ENCODE results near the gene CENPT.
"Not testable (repeated sequence)": the region's sequence is repeated elsewhere in the genome, so short reads cannot be mapped to it uniquely, and the experiment has no call there.

The CENPT gene

GRCh38 chr16:67846063-67846319 lies 1.5 kb downstream of the CENPT start:
- no peak for DNase-seq

- DNase-seq: no peak
Measured at GRCh38 chr16:67845291-67846062, 2.0 kb downstream of the CENPT start.

DNA sequence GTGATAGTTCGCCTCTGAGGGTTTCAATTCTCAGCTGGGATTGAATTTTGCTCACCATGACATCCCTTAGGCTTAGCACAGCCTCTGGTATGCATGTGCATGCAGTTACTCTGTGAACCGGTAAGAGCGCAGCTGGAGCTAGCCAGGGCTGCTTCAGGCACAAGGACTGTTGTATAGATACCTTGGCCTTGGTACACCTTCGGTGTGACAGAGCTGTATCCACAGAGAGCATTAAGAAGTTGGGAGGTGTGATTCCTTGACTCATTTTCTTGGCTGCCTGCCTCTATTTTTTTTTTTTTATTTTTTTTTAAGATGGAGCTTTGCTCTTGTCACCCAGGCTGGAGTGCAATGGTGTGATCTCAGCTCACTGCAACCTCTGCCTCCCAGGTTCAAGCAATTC lies 3.0 kb downstream of the CENPT start:
- DNase-seq: no peak

DNA sequence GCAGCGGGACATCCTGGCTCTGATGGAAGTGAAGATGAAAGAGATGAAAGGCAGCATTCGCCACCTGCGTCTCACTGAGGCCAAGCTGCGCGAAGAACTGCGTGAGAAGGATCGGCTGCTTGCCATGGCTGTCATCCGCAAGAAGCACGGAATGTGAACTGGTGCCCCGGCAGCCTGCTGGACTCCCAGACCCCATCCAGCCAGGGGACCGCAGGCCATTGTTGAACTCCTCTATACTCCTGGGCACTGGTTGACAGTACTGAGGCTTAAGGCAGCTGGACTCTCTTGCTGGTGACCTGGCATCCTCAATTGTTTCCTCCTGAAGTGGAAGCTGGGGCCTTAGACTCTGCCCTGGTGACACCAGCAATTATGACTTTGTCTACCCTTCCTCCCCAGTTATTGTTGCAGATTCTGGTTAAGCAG lies 4.1 kb downstream of the CENPT start:
- DNase-seq: no peak

GRCh38 chr16:67842509-67843342 lies 4.8 kb downstream of the CENPT start:
- no peak for DNase-seq

DNA sequence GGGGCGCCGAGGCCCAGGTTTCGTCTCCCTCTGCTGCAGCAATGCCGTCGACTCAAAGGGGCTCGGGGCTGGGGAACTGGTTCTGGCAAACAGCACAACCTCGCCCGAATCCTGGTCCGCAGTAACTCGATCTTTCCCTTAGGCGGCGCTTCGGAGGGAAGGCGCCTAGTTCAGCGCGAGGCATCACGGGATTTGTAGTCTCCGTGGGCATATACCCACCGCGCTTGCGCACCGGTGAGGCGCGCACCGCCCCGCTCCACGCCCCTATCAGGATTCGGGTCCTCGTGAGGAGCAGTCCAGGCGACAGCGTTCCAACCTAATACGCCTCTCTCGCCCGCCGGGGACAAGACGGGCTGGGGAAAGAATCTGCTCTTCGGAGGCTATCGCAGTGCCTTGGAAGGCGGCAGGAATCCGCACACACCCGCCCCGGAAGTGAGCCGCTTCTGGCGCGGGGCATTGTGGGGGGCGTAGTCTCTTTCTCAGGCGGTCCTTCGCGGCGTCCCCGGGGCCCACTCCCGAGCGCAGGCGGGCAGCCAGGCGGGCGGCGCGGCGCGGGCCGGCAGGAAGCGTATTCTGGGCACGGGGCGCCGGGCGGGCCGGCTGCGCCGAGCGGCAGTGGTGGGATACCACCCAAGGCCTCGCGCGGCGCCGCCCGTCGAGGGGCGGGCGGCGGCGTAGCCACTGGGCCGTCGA lies 5.5 kb downstream of the CENPT start, which contains the start of gene THAP11:
Gene THAP11, plus strand, starts transcription at position 505 of the 693 bp plus-strand sequence. CDS start 235 bp downstream, outside the sequence.
- DNase-seq: peak; percentile 81

DNA sequence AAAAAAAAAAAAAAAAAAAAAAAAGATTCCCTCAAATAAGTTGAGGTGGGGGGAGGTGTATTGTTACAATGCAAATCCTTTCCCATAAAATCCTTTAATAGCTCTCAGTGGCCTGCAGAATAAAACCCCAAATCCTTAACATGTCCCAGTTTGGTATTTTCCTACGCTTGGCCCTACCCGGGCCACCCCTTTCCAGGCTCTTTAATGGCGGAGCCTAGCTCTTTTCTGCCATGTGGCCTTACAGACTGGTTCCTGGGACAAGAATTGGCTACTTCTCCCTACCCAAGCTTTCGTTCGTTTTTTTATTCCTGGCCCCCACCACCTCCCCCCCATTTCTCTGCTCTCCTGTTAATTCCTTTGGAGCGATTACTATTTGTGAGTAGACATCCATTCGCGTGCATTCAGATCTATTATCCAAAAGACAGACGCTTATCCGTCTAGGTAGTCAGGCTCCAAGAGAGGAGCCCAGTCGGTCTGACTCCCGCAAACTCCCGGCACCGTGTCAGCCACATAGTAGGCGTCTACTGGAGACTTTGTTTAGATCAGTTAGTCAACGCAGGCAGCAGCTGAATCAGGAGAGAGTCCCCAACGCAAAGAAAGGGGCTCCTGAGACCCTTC lies 6.2 kb downstream of the CENPT start:
- no peak for DNase-seq

- DNase-seq: no peak
Measured at GRCh38 chr16:67837811-67838210, 9.7 kb downstream of the CENPT start.

- not testable (repeated sequence) for DNase-seq
Measured at GRCh38 chr16:67837190-67837589, 10.3 kb downstream of the CENPT start.

DNA sequence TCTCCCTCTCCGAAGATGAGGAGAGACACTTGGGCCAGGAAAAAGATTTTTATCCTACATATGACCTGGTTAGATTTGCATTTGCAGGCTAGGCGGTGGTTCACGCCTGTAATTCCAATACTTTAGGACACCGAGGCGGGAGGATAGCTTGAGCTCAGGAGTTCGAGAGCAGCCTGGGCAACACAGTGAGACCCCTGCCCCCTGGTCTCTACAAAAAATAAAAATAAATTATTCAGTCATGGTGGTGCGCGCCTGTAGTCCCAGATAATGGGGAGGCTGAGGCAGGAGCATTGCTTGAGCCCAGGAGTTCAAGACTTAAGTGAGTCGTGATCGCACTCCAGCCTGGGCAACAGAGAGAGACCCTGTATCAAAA lies 13.3 kb downstream of the CENPT start:
- DNase-seq: no peak

- DNase-seq: peak; percentile 66
Measured at GRCh38 chr16:67833415-67834241, 13.9 kb downstream of the CENPT start.

- DNase-seq: no peak
Measured at GRCh38 chr16:67833030-67833414, 14.5 kb downstream of the CENPT start.

DNA sequence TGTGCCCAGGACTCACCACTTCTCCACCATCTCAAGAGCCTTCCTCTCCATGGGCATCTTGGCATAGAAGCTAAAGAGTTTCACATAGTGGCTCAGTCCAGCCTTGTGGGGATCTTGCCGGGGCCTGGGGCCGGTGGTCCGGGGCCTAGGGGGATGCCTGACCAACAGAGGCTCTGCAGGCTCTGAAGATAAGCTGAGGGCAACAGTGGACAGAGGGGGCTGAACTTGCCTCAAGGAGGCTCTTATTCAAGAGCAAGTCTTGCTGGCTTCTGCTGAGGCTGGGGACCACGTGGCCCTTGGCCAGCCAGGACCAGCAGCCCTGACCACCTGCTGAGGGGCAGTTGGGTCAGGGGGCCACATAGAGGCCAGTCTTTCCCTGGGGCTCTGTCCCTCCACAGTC lies 18.8 kb downstream of the CENPT start:
- no peak for DNase-seq

DNA sequence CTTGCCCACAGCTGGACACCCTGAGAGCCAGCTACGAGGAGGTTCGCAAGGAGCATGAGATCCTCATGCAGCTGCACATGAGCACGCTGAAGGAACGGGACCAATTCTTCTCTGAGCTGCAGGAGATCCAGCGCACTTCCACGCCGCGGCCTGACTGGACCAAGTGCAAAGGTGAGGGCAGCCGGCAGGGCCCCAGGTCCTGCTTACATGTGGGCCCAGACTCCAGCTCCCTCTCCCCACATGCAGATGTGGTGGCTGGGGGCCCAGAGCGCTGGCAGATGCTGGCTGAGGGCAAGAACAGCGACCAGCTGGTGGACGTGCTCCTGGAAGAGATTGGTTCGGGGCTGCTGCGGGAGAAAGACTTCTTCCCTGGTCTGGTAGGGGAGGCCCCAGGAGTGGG lies 21.6 kb downstream of the CENPT start:
- no peak for DNase-seq

- no peak for DNase-seq
Measured at GRCh38 chr16:67825119-67825518, 22.4 kb downstream of the CENPT start.

- DNase-seq: no peak
Measured at GRCh38 chr16:67822511-67822910, 25.0 kb downstream of the CENPT start.

DNA sequence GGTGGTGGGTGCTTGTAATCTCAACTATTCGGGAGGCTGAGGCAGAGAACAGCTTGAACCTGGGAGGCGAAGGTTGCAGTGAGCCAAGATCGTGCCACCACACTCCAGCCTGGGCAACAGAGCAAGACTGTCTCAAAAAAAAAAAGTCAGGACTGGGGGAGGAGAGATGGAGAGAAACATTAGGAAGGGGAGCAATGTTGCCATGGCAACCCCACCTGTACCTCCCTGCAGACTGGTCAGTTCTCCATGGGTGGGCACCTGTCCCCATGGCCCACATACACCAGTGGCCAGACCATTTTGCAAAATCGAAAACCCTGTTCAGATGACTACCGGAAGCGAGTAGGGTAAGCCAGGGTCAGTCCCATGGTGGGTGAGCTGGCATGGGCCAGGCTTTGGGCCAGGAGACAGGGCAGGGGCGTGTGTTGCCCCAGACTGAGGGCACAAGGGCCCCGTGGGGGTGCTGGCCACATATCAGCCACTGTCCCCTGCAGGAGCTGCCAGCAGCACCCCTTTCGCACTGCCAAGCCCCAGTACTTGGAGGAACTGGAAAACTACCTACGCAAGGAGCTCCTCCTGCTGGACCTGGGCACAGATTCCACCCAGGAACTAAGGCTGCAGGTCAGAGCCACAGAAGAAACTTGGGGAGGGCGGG lies 26.8 kb downstream of the CENPT start:
- DNase-seq: no peak

DNA sequence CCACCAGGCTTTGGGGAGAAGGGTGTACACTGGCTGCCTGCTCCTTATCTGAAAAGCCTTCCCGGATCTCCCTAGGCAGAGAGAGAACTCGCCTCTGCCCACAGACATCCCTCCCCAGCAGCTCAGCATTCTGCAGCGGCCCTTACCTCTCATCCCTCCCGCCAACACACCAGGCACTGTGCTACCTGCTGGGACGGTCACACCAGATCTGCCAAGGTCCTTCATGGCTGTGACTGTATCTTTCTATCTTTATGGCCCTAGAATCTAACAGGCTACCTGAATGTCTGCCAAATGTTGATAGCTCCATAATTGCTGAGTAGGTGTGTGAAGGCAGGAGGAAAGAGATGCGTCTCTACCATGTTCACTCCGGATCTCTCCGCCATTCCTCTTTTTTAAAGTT lies 32.9 kb downstream of the CENPT start:
- DNase-seq: no peak

- DNase-seq: no peak
Measured at GRCh38 chr16:67811899-67812298, 35.6 kb downstream of the CENPT start.

DNA sequence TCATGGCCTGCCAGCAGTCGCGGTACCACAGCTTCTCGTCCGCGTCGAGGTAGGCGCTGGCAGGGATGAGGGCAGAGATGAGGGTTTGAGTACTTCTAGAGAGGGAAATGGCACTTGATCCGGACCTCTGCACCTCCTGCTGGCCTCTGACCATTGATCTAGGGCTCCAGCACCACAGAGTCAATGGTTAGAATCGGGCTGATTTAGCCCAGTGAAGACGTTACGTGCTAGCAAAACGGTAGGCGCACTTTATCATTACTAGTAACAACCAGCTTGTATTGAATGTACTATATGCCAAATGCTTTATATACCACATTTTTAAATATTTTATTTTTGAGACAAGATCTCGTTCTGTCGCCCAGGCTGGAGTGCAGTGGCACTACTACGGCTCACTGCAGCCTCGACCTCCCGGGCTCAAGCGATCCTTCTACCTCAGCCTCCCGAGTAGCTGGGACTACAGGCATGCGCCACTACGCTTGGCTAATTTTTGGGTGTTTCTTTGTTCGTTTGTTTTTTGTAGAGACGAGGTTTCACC lies 40.3 kb downstream of the CENPT start:
- no peak for DNase-seq

GRCh38 chr16:67806428-67807147 lies 40.9 kb downstream of the CENPT start, which contains the start of the genes RANBP10 and TSNAXIP1:
TSS of gene RANBP10 (minus strand) at chr16:67806560. CDS start at chr16:67806536, 24 bp downstream.
TSS of gene TSNAXIP1 (plus strand) at chr16:67806889. CDS start at chr16:67807150, 261 bp downstream.
- peak; percentile 94 for DNase-seq

All from NCI-H1105 (cell line).